Erythroblast (primary cell): Measurements from ENCODE around the gene ZBTB20.

Source experiments
- GATA1 ChIP-seq: IDR thresholded peaks from 2 replicates; pipeline ENCODE4 v1.6.1; 2011; ENCODE audit warnings: low read depth, mild to moderate bottlenecking, control low read depth, low read length, moderate library complexity
- POLR2A ChIP-seq: IDR thresholded peaks from 2 replicates; pipeline ENCODE4 v1.6.1; 2011; ENCODE audit warnings: mild to moderate bottlenecking, low read length

- no peak for TF ChIP-seq POLR2A
- no peak for TF ChIP-seq GATA1
Observed at GRCh38 chr3:114841515-114841914, 305.6 kb downstream of the ZBTB20 start.
